PC-9 (cell line): Measurements from ENCODE around the gene MRC2. TPM values are rescaled to one million over a fixed set of nuclear protein-coding genes. Genes with fewer than 3 reads are reported as not detected.

Source experiments
- BruUV-seq: library from RNA; stranded (reverse); fragments of 400-500 nt; replicated peaks from 2 replicates; lab custom pipeline; 2021; lab: Mats Ljungman, UMichigan
- CTCF ChIA-PET: fragments of 300-600 bp; sonication (Branson Sonifier 250); formaldehyde crosslinking; loops from one replicate; lab custom pipeline; 2022; ENCODE audit warnings: antibody characterized with exemption; lab: Charles Lee
- POLR2A ChIA-PET: fragments of 300-600 bp; sonication (Branson Sonifier 250); formaldehyde crosslinking; loops from one replicate; lab custom pipeline; 2022; ENCODE audit warnings: antibody characterized with exemption; ENCODE audit not compliant: unreplicated experiment; lab: Charles Lee
- DNase-seq, 2 experiments: peaks; one replicate each; pipeline versions ENCODE4 v3.0.0 to v3.0.0-alpha.2; 2015 to 2022; ENCODE audit warnings: mixed read lengths in 1 of 2
- H2AFZ ChIP-seq: fragments of 200-600 bp; sonication (generic); 2 replicates; pipeline ENCODE4 v1.8.1; 2017; ENCODE audit warnings: antibody characterized with exemption
- H3F3A ChIP-seq: fragments of 200-600 bp; sonication (generic); 2 replicates; pipeline ENCODE4 v1.8.1; 2017; ENCODE audit warnings: antibody characterized with exemption, mild to moderate bottlenecking, low read depth; ENCODE audit not compliant: insufficient read depth
- H3K27ac ChIP-seq: fragments of 200-600 bp; sonication (generic); 2 replicates; pipeline ENCODE4 v1.6.1; 2016; ENCODE audit warnings: mixed run types
- H3K27me3 ChIP-seq: fragments of 200-600 bp; sonication (generic); 2 replicates; pipeline ENCODE4 v1.6.1; 2016; ENCODE audit warnings: low read depth, mixed run types; ENCODE audit not compliant: insufficient read depth
- H3K36me3 ChIP-seq: fragments of 200-600 bp; sonication (generic); 2 replicates; pipeline ENCODE4 v1.6.1; 2016; ENCODE audit warnings: low read depth, mixed run types
- H3K4me1 ChIP-seq: fragments of 200-600 bp; sonication (generic); replicated peaks from 2 replicates; pipeline ENCODE4 v1.6.1; 2016; ENCODE audit warnings: mixed run types; ENCODE audit not compliant: insufficient read depth
- H3K4me2 ChIP-seq: fragments of 200-600 bp; sonication (generic); 2 replicates; pipeline ENCODE4 v1.6.1; 2017; ENCODE audit warnings: mixed run types
- H3K4me3 ChIP-seq: fragments of 200-600 bp; sonication (generic); 2 replicates; pipeline ENCODE4 v1.6.1; 2016; ENCODE audit warnings: mixed run types
- H3K79me2 ChIP-seq: fragments of 200-600 bp; sonication (generic); 2 replicates; pipeline ENCODE4 v1.6.1; 2017; ENCODE audit warnings: low read depth, mixed run types
- H3K9me2 ChIP-seq: fragments of 200-600 bp; sonication (generic); 2 replicates; pipeline ENCODE4 v1.8.1; 2017; ENCODE audit warnings: mild to moderate bottlenecking; ENCODE audit not compliant: insufficient read depth
- H3K9me3 ChIP-seq: fragments of 200-600 bp; sonication (generic); 2 replicates; pipeline ENCODE4 v1.8.1; 2016; ENCODE audit warnings: low read depth; ENCODE audit not compliant: insufficient read depth
- H4K20me1 ChIP-seq: fragments of 200-600 bp; sonication (generic); 2 replicates; pipeline ENCODE4 v1.8.1; 2017; ENCODE audit not compliant: insufficient read depth
- EZH2 ChIP-seq: fragments of 200-600 bp; sonication (generic); IDR thresholded peaks from 2 replicates; pipeline ENCODE4 v1.8.0; 2017; ENCODE audit warnings: antibody characterized with exemption, low read depth
- intact Hi-C: fragments of 100-400 bp; cut with micrococcal nuclease; formaldehyde crosslinking; loops from one replicate; pipeline ENCODE4 v1.10.0; 2022; ENCODE audit not compliant: unreplicated experiment
- total RNA-seq: library from RNA; stranded (reverse); gene quantifications from 2 replicates; pipeline ENCODE4 v1.2.3, GENCODE V29; 2021
- TF ChIP-seq, protein P1 (sequence below): fragments of 200-600 bp; sonication (generic); conservative IDR thresholded peaks from 2 replicates; pipeline ENCODE4 v1.6.1; 2017; ENCODE audit warnings: mixed run types, antibody characterized with exemption, mild to moderate bottlenecking, moderate library complexity

Gene MRC2
- total RNA-seq, 1 experiment from 2014 or later = 1.0 TPM

DNA sequence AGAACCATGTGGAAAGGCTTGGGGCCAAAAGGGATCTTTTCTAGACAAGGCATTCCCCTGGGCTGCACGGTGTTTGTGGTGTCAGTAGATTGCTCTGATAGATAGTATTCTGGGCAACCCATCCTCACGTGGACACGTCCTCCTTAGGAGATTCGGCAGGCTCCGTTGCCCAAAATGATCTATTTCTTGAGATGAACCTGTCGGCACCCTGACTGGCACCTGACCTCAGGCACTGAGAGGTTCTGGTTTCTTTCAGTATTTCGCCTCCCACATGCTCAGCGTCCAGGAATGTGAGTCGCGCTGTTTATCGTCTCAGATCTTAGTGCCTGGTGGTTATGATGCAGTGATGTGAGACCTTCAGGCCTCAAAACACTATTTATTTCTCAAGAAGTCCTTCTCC is 91.0 kb downstream of the MRC2 start:
- H3K4me3 ChIP-seq = no peak overlapping the region
- intact Hi-C loops = loop anchor here (5.0 kb wide), 2 partner anchors 44 to 59 kb away; no protein-coding TSS in a partner anchor

DNA sequence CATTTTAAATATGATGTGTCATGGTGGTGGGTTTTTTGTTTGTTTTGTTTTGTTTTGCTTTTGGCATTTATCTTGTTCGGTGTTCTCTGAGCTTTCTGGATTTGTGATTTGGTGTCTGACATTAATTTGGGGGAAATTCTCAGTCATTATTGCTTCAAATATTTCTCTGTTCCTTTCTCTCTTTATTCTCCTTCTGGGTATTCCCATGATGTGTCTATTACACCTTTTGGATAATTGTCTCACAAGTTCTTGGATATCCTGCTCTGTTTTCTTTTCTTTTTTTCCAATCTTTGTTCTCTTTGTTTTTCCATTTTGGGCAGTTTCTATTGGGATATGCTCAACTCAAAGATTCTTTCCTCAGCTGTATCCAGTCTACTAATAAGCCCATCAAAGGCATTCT is 92.1 kb downstream of the MRC2 start:
- no peak for TF ChIP-seq EZH2
- TF ChIP-seq, protein P1, sequence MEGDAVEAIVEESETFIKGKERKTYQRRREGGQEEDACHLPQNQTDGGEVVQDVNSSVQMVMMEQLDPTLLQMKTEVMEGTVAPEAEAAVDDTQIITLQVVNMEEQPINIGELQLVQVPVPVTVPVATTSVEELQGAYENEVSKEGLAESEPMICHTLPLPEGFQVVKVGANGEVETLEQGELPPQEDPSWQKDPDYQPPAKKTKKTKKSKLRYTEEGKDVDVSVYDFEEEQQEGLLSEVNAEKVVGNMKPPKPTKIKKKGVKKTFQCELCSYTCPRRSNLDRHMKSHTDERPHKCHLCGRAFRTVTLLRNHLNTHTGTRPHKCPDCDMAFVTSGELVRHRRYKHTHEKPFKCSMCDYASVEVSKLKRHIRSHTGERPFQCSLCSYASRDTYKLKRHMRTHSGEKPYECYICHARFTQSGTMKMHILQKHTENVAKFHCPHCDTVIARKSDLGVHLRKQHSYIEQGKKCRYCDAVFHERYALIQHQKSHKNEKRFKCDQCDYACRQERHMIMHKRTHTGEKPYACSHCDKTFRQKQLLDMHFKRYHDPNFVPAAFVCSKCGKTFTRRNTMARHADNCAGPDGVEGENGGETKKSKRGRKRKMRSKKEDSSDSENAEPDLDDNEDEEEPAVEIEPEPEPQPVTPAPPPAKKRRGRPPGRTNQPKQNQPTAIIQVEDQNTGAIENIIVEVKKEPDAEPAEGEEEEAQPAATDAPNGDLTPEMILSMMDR = no peak
- BruUV-seq = no TSS peak
- no peaks in the 10 kb centered on the region for H3K27me3 ChIP-seq
- ChIA-PET CTCF (interaction anchor here (0.7 kb wide), 1 partner anchor 978 kb away, joined by 5 read pairs; no protein-coding TSS in a partner anchor), POLR2A (interaction anchor here (0.6 kb wide), 1 partner anchor 377 kb away, joined by 4 read pairs; no protein-coding TSS in a partner anchor)
- no peak overlapping the region for H3K4me3 ChIP-seq
- 0 out of 2 replicates have a peak, but pooled peaks cover 4% of the 10 kb centered on the region for H3F3A ChIP-seq
- no peaks in the 10 kb centered on the region for H4K20me1 ChIP-seq
- intact Hi-C loops = loop anchor here (5.0 kb wide), 2 partner anchors 43 to 58 kb away; no protein-coding TSS in a partner anchor
- H3K27ac ChIP-seq = no peak overlapping the region
- H3K36me3 ChIP-seq = no peaks in the 10 kb centered on the region
- H3K4me1 ChIP-seq = peaks cover 29% of the 10 kb centered on the region
- DNase-seq = no peak
- no peaks in the 10 kb centered on the region for H3K79me2 ChIP-seq
- no peak overlapping the region for H2AFZ ChIP-seq
- no peaks in the 10 kb centered on the region; the same call in 1 of the 2 replicates for H3K9me3 ChIP-seq
- no peaks in the 10 kb centered on the region for H3K9me2 ChIP-seq
- H3K4me2 ChIP-seq = no peak overlapping the region

More for the DNA sequence above, 91.0 kb downstream of the MRC2 start:
- H3F3A ChIP-seq = peaks cover 6% of the 10 kb centered on the region; the same call in 1 of the 2 replicates
- no peak for TF ChIP-seq EZH2
- TF ChIP-seq, protein P1 = no peak
- CTCF ChIA-PET = no interaction called here
- H3K4me1 ChIP-seq = peaks cover 29% of the 10 kb centered on the region
- H3K9me3 ChIP-seq = no peaks in the 10 kb centered on the region
- POLR2A ChIA-PET = no interaction called here
- H3K36me3 ChIP-seq = no peaks in the 10 kb centered on the region
- H3K4me2 ChIP-seq = peak overlapping the region; percentile 54
- peak overlapping the region; percentile 48; the same call in 1 of the 2 replicates for H3K27ac ChIP-seq
- H3K79me2 ChIP-seq = no peaks in the 10 kb centered on the region
- H4K20me1 ChIP-seq = no peaks in the 10 kb centered on the region
- no peak overlapping the region for H2AFZ ChIP-seq
- H3K27me3 ChIP-seq = no peaks in the 10 kb centered on the region
- no TSS peak for BruUV-seq
- peak; percentile 68 to 73 for DNase-seq
- H3K9me2 ChIP-seq = no peaks in the 10 kb centered on the region

DNA sequence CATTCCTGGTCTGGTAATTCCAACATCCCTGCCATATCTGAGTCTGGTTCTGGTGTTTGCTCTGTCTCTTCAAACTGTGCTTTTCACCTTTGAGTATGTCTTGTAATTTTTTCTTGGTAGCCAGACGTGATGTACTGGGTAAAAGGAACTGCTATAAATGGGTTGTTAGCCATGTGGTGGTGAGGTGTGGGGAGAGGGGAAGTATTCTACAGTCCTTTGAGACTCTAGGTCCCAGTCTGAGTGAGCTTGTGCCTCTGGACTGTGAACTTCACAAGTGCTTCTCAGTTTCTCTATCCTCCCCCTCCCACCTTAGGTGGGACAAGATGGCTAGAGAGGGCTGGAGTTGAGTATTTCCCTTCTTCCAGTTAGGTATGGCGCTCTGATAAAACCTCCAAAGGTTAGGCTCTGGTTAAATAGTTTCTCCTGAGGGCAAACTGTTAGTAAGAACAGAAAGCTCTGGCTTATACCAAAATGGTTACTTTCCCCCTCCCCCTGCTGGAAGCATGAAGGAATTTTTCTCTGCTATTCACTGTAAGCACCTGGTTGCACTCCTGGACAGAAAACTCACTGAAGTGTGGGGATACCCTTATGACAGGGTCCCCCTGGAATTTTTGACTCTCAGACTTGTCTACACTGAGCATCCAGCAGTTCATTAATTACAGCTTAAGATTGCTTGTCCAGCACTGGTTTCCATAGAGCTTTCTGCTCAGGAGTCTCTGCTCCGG is 92.8 kb downstream of the MRC2 start:
- H3K9me2 ChIP-seq = no peaks in the 10 kb centered on the region
- peak in 1 of 2 experiments; percentile 42 for DNase-seq
- no peak overlapping the region for H3K4me3 ChIP-seq
- TF ChIP-seq, protein P1 = peak; percentile 59
- no peak for TF ChIP-seq EZH2
- H3K4me2 ChIP-seq = no peak overlapping the region
- intact Hi-C loops = no loop called here
- POLR2A ChIA-PET = interaction anchor here (0.5 to 0.6 kb wide), 2 partner anchors 246 to 376 kb away, joined by 3 to 4 read pairs; no protein-coding TSS in a partner anchor
- CTCF ChIA-PET = interaction anchor here (0.6 to 0.7 kb wide), 4 partner anchors 33 to 977 kb away, joined by 5 to 7 read pairs (median 6); no protein-coding TSS in a partner anchor
- H3K27ac ChIP-seq = no peak overlapping the region
- H3K4me1 ChIP-seq = peaks cover 32% of the 10 kb centered on the region
- H3K79me2 ChIP-seq = no peaks in the 10 kb centered on the region
- no peaks in the 10 kb centered on the region for H3K27me3 ChIP-seq
- no peak overlapping the region for H2AFZ ChIP-seq
- no peaks in the 10 kb centered on the region for H3K36me3 ChIP-seq
- H3F3A ChIP-seq = peaks cover 5% of the 10 kb centered on the region
- BruUV-seq = no TSS peak
- no peaks in the 10 kb centered on the region; the same call in 1 of the 2 replicates for H3K9me3 ChIP-seq
- H4K20me1 ChIP-seq = no peaks in the 10 kb centered on the region
